GM12878 (cell line): ENCODE measurements around the gene AFAP1L2. TPM values are rescaled to one million over a fixed set of nuclear protein-coding genes. Genes with fewer than 3 reads are reported as not detected.

Experiments
- ATAC-seq: fragments of 200-7000 bp; cut with Tn5 transposase; 3 replicates; pipeline ENCODE4 v1.9.1; 2020; ENCODE audit warnings: mild to moderate bottlenecking, moderate library complexity
- BruUV-seq: library from RNA; stranded (reverse); fragments of 400-500 nt; replicated peaks from 2 replicates; lab custom pipeline; 2021; lab: Mats Ljungman, UMichigan
- CTCF ChIA-PET: fragments of 300-600 bp; sonication (Branson Sonifier 250); formaldehyde crosslinking; extraction: SDS; loops from one replicate; lab custom pipeline; 2021; ENCODE audit warnings: inconsistent platforms; lab: Yijun Ruan, JAX
- POLR2A ChIA-PET: fragments of 350-600 bp; formaldehyde crosslinking; extraction: SDS; loops from one replicate; lab custom pipeline; 2021; ENCODE audit warnings: inconsistent platforms; lab: Charles Lee
- RAD21 ChIA-PET: fragments of 300-600 bp; sonication (Branson Sonifier 250); formaldehyde crosslinking; loops from one replicate; lab custom pipeline; 2023; ENCODE audit warnings: antibody characterized with exemption; ENCODE audit not compliant: unreplicated experiment; lab: Charles Lee
- SMC1A ChIA-PET: fragments of 300-600 bp; sonication (Branson Sonifier 250); formaldehyde crosslinking; loops from one replicate; lab custom pipeline; 2023; ENCODE audit not compliant: unreplicated experiment, uncharacterized antibody; lab: Charles Lee
- DNase-seq: peaks from one replicate; pipeline ENCODE4 v3.0.0-alpha.2; 2011; ENCODE audit warnings: low read depth, low spot score
- FAIRE-seq: peaks from 3 replicates; lab custom pipeline; 2011; peaks lifted over from hg19 to GRCh38; lab: Jason Lieb, UNC
- H2AFZ ChIP-seq: 2 replicates; pipeline ENCODE4 v1.6.0; 2011; ENCODE audit warnings: low read depth, low read length, control low read depth; ENCODE audit not compliant: control insufficient read depth
- H3K27ac ChIP-seq: 2 replicates; pipeline ENCODE4 v1.5.1; 2011; ENCODE audit warnings: control low read depth; ENCODE audit not compliant: control insufficient read depth, insufficient read depth
- H3K27me3 ChIP-seq, 2 experiments: replicated peaks in 1 of 2; 2 replicates each; pipeline versions ENCODE4 v1.6.0 to v1.6.1; 2011; ENCODE audit warnings: low read length in 1 of 2; ENCODE audit not compliant: control insufficient read depth in 2 of 2, insufficient read depth in 2 of 2
- H3K36me3 ChIP-seq, 2 experiments: 2 replicates each; pipeline ENCODE4 v1.5.1; 2011; ENCODE audit warnings: low read length in 1 of 2; ENCODE audit not compliant: control insufficient read depth in 2 of 2, insufficient read depth in 2 of 2
- H3K4me1 ChIP-seq: 2 replicates; pipeline ENCODE4 v1.6.1; 2011; ENCODE audit warnings: mild to moderate bottlenecking, low read length, moderate library complexity, mixed read lengths; ENCODE audit not compliant: control insufficient read depth, insufficient read depth
- H3K4me2 ChIP-seq: 2 replicates; pipeline ENCODE4 v1.6.0; 2011; ENCODE audit warnings: control low read depth; ENCODE audit not compliant: control insufficient read depth, insufficient read depth
- H3K4me3 ChIP-seq: fragments of 200-600 bp; sonication (generic); 2 replicates; pipeline ENCODE4 v1.5.1; 2016
- H3K79me2 ChIP-seq: 2 replicates; pipeline ENCODE4 v1.6.0; 2011; ENCODE audit warnings: low read length; ENCODE audit not compliant: control insufficient read depth, insufficient read depth
- H3K9ac ChIP-seq: 2 replicates; pipeline ENCODE4 v1.8.0; 2011; ENCODE audit warnings: low read length, control low read depth, mixed read lengths; ENCODE audit not compliant: control insufficient read depth, insufficient read depth
- H3K9me3 ChIP-seq: replicated peaks from 3 replicates; pipeline ENCODE4 v1.5.1; 2011; ENCODE audit warnings: mild to moderate bottlenecking, low read length; ENCODE audit not compliant: control insufficient read depth, insufficient read depth
- H4K20me1 ChIP-seq: 2 replicates; pipeline ENCODE4 v1.6.0; 2011; ENCODE audit not compliant: control insufficient read depth, insufficient read depth
- ATF7 ChIP-seq: fragments of 450-650 bp; IDR thresholded peaks from 2 replicates; pipeline ENCODE4 v1.6.1; 2016; ENCODE audit warnings: low read depth, mild to moderate bottlenecking
- BCLAF1 ChIP-seq: fragments of 450-650 bp; IDR thresholded peaks from 2 replicates; pipeline ENCODE4 v1.6.1; 2017; ENCODE audit warnings: antibody characterized with exemption, mild to moderate bottlenecking, moderate library complexity
- CBX5 ChIP-seq: sonication (generic); IDR thresholded peaks from 2 replicates; pipeline ENCODE4 v1.6.1; 2016; ENCODE audit warnings: low read depth, moderate library complexity, mild to moderate bottlenecking, inconsistent platforms
- CTCF ChIP-seq, 3 experiments: IDR thresholded peaks in 2 of 3; conservative IDR thresholded peaks in 1 of 3; 2 replicates each; pipeline ENCODE4 v1.5.1; 2011; ENCODE audit warnings: low read depth in 3 of 3, low read length in 3 of 3, mild to moderate bottlenecking in 3 of 3, control low read depth in 2 of 3, moderate library complexity in 2 of 3, inconsistent platforms in 1 of 3, mixed read lengths in 1 of 3; ENCODE audit not compliant: control insufficient read depth in 2 of 3, insufficient read depth in 1 of 3; ENCODE audit errors: extremely low read depth in 1 of 3
- KLF5 ChIP-seq: fragments of 450-650 bp; IDR thresholded peaks from 2 replicates; pipeline ENCODE4 v1.6.1; 2014; ENCODE audit warnings: mild to moderate bottlenecking; ENCODE audit not compliant: partially characterized antibody
- NFYA ChIP-seq: IDR thresholded peaks from 2 replicates; pipeline ENCODE4 v1.6.1; 2011; ENCODE audit warnings: low read depth, mild to moderate bottlenecking, low read length, improper control_type of control experiment, borderline replicate concordance
- RCOR1 ChIP-seq: conservative IDR thresholded peaks from 2 replicates; pipeline ENCODE4 v1.6.1; 2012; ENCODE audit warnings: low read depth, low read length, improper control_type of control experiment
- SKIL ChIP-seq: fragments of 450-650 bp; IDR thresholded peaks from 2 replicates; pipeline ENCODE4 v1.6.1; 2017; ENCODE audit warnings: mild to moderate bottlenecking, low read depth, inconsistent platforms; ENCODE audit not compliant: poor library complexity, severe bottlenecking
- ZBED1 ChIP-seq: IDR thresholded peaks from 2 replicates; pipeline ENCODE4 v1.6.1; 2016; ENCODE audit warnings: borderline replicate concordance
- ZNF687 ChIP-seq: fragments of 450-650 bp; IDR thresholded peaks from 2 replicates; pipeline ENCODE4 v1.6.1; 2017; ENCODE audit warnings: mild to moderate bottlenecking, moderate library complexity
- ZZZ3 ChIP-seq: IDR thresholded peaks from 2 replicates; pipeline ENCODE4 v1.6.1; 2011; ENCODE audit warnings: low read depth; ENCODE audit not compliant: control insufficient read depth, insufficient read length
- WGBS: methylation state at CpG from one replicate; pipeline ENCODE4 v1.1.6; 2016; ENCODE audit warnings: low lambda C conversion rate; ENCODE audit not compliant: insufficient replicate concordance, insufficient coverage; ENCODE audit errors: missing lambda C conversion rate; 5-methylcytosine and 5-hydroxymethylcytosine counted together
- in situ Hi-C: fragments of 300-500 bp; cut with MboI; formaldehyde crosslinking; loops from 9 replicates; pipeline ENCODE4 v1.14.3; 2018; ENCODE audit warnings: mixed read lengths
- intact Hi-C: fragments of 100-400 bp; cut with micrococcal nuclease; formaldehyde crosslinking; loops from one replicate; pipeline ENCODE4 v1.14.2; 2022; ENCODE audit not compliant: unreplicated experiment
- polyA plus RNA-seq, 11 experiments: library from polyadenylated mRNA; depleted of rRNA in 4 of 11; unstranded in 6 of 11; stranded (reverse) in 5 of 11; fragments of >200 nt; fragmentation: Nextera tagmentation in 4 of 11; fragmentation: Illumina TruSeq in 1 of 11; extraction: Ambion mirVana in 4 of 11; extraction: Trizol in 1 of 11; gene quantifications; 1 replicate in 1 of 11; 2 replicates in 10 of 11; pipeline versions ENCODE4 v1.2.1 to v1.2.3, GENCODE V29; 2011 to 2016; ENCODE audit warnings: inconsistent platforms in 2 of 11, missing spikeins in 2 of 11, low read depth in 1 of 11
- total RNA-seq, 4 experiments: library from RNA; depleted of rRNA in 3 of 4; stranded (reverse); fragments of >200 nt in 3 of 4; fragmentation: Illumina TruSeq in 1 of 4; extraction: Trizol in 1 of 4; gene quantifications; 2 replicates each; pipeline versions ENCODE4 v1.2.1 to v1.2.3, GENCODE V29; 2013 to 2021
- TF ChIP-seq, protein P1 (sequence below): fragments of 450-650 bp; IDR thresholded peaks from 2 replicates; pipeline ENCODE4 v1.6.1; 2014; ENCODE audit warnings: mild to moderate bottlenecking

AFAP1L2 gene
- total and polyA plus RNA-seq, 10 of the 15 experiments (the other 5 are each of a cell fraction or from before 2014, with no cell fraction given) = 0.03 to 4.0 (median 0.34) TPM

DNA sequence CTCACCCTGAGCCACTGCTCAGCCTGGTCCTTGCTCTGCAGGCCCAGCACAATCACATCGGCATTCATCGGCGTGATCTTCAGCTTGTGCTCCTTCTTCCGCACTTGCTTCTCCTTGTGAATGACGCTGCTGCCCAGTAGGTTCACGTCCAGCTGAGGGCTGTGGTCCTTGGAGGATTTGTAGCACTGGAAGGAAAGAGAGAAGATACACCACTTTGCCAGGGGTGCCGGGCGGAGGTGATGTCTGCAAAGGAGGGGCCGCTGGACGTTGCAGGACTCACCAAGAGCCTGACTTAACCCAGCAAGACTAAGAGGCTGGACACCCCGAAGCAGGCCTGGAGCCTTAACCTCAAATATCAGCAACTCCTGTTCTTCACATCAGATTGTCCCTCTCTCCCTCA, 90.4 kb downstream of the AFAP1L2 start:
- no peaks in the 10 kb centered on the region for H3K79me2 ChIP-seq
- WGBS = 43% methylated on average over 11 of the region's 11 CpGs
- ATAC-seq = no peak
- no peak overlapping the region for H3K4me3 ChIP-seq
- no peak for DNase-seq
- no peak overlapping the region for H3K4me2 ChIP-seq
- in situ Hi-C loops (loop anchor here (25.0 kb wide), 2 partner anchors 102 to 473 kb away; no protein-coding TSS in a partner anchor), intact Hi-C loops (no loop called here)
- ChIA-PET RAD21 (no interaction called here), CTCF (no interaction called here), POLR2A (no interaction called here), SMC1A (no interaction called here)
- no TSS peak for BruUV-seq
- H3K9me3 ChIP-seq = no peaks in the 10 kb centered on the region
- no peak for FAIRE-seq
- no peaks in the 10 kb centered on the region for H3K4me1 ChIP-seq
- H3K27me3 ChIP-seq = no peaks in the 10 kb centered on the region; a peak in 1 of 4 replicates
- H3K36me3 ChIP-seq = no peaks in the 10 kb centered on the region
- H3K9ac ChIP-seq = no peak overlapping the region
- H4K20me1 ChIP-seq = no peaks in the 10 kb centered on the region
- no peak overlapping the region for H3K27ac ChIP-seq
- H2AFZ ChIP-seq = no peak overlapping the region
- TF ChIP-seq CTCF (IDR thresholded peaks at IDR 0.05 in 2 of 3, conservative IDR thresholded peaks at IDR 0.05 in 1 of 3; ENCODE audit: control insufficient read depth in 2 of 3, extremely low read depth in 1 of 3, insufficient read depth in 1 of 3, low read depth in 3 of 3, low read length in 3 of 3) (no peak), ZNF687 (no peak), SKIL (no peak), RCOR1 (no peak), ATF7 (no peak), CBX5 (no peak), ZBED1 (no peak), ZZZ3 (no peak), BCLAF1 (no peak), NFYA (no peak), KLF5 (no peak)
- TF ChIP-seq, protein P1, sequence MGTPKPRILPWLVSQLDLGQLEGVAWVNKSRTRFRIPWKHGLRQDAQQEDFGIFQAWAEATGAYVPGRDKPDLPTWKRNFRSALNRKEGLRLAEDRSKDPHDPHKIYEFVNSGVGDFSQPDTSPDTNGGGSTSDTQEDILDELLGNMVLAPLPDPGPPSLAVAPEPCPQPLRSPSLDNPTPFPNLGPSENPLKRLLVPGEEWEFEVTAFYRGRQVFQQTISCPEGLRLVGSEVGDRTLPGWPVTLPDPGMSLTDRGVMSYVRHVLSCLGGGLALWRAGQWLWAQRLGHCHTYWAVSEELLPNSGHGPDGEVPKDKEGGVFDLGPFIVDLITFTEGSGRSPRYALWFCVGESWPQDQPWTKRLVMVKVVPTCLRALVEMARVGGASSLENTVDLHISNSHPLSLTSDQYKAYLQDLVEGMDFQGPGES = no peak
